GM10847 (cell line): ENCODE results near the gene BRI3BP.

Source experiments
- POLR2A ChIP-seq: IDR thresholded peaks from 2 replicates; pipeline ENCODE4 v1.6.1; 2011; ENCODE audit not compliant: insufficient read length; ENCODE audit errors: extremely low read depth

BRI3BP gene

DNA sequence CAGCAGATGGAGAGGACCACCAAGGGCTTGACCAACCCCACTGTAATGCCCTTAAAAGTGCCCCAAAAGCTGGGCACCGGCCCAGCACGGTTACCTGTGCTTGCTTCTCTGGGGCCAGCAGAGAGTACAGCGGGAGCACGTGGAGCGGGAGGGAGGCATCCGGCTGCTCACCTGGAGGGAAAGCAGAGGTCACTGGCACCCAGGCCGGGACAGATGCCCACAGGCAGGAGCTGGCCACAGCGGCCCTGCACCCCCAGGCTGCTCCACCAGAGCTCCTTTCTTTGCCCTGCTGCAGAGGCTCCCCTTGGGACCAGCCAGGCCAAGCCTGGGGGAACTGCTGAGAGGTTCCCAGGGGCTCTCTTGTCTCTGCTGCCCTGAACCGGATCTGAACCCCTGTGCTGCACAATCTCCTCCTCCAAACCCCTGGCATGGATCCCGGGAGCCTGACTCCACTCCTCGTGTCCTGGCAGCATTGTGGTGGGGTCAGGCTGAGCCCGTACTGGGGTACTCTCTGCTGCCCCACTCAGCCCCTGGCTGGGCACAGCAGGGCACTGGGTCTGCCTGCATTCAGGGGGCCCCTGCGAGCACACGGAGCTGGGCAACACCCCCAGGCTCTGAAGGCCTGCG lies 28.5 kb upstream of the BRI3BP start:
- no peak for TF ChIP-seq POLR2A

GRCh38 chr12:124967016-124967739 lies 26.3 kb upstream of the BRI3BP start:
- no peak for TF ChIP-seq POLR2A

DNA sequence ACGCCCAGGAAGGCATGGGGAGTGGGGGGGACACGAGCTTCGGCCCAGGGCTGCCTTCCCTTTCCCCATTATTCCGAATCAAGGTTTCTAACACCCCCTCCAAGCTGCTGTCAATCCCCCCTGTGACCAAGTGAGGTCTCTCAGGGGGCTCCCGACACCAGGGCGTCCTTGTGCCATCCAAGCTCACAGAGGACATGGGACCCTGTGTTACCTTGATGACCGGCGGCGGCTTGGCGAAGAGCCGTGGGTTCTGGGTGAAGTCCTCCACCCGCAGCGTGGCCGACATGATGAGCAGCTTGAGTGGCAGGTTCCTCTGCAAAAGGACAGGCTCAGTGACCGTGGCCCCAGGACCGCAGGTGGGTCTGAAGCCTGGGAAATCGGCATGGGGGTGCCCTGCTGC lies 24.8 kb upstream of the BRI3BP start:
- TF ChIP-seq POLR2A: no peak

DNA sequence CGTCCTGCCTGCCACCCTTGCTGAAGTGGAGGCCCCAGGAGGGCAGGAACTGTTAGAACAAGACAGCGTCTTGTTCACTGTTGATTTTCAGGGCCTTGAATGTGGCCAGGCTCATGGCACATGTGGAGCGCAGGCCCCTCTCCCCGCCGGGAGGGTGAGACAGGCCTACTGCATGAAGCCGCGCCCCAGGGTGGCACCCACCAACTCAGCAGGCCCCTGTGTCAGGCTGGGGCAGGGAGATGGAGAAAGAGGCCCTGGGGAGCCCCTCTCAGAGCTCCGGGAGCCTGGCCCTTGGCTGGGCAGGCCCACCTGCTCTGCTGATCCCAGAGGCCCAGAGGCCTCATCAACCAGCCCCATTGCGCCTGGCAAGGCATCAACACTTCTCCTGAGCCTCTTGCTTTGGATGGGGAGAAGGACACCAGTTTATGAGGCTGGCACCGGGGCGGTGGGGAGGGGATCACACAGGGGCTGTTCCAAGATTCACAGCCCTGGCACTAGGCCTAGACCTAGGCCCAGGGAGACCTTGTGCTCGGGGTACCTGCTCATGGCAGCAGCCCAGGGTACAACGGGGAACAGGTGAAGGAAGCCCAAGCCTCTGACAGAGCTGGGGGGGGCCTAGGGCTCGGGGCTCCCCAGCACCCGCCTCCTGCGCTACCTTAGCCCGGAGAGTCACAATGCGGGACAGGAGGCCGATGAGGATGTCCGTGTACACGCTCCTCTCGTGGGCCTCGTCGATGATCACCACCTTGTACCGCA lies 22.6 kb upstream of the BRI3BP start:
- no peak for TF ChIP-seq POLR2A

GRCh38 chr12:124971603-124972002 lies 21.8 kb upstream of the BRI3BP start:
- no peak for TF ChIP-seq POLR2A

DNA sequence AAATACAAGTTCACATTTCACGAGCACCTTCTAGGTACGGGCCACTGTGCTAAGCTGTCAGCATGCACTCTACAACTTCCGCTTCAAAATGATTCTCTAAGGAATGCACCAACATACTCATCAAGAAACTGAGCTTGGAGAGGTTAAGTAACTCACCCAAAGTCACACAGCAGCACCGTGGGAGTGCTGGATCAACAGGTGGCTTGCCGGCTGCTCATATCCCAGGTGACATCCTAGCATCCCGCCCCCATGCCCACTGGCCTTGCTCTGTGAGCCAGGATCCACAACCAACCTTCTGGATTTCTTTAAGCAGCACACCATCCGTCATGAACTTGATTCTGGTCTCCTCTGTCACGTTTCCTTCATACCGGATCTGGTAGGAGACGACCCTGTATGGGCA lies 21.2 kb upstream of the BRI3BP start:
- no peak for TF ChIP-seq POLR2A

DNA sequence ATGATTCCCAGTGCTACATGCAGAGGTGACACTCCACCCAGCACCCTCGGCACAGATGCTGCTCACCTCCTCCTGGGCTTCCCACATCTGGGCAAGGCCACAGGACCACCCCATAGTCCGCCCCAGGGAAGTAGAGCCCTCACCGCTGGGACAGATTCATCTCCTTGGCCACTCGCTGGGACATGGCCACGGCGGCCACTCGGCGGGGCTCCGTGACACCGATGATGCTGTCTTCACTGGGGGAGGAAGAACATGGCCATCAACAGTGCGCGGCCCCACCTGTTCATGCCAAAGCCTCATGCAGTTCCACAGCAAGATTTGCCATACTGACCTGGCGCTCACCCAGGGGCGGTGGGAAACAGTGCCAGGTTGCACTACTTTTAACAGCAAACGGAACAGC lies 18.2 kb upstream of the BRI3BP start:
- no peak for TF ChIP-seq POLR2A

DNA sequence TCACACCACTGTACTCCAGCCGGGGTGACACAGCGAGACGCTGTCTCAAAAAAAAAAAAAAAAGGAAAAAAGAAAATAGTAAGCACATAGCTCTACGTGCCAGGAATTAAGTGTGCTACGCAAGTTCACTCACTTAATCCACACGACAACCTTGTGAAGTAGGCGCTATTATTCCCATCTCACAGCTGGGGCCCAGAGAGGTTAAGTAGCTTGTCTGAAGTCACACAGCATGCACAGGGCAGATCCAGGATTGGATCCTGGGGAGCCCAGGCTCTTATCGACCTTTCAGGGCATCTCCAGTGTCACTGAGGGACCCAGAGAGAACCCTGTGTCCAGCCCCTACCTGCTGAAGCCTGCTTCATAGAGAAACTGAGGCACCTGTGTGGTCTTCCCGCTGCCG lies 16.4 kb upstream of the BRI3BP start:
- no peak for TF ChIP-seq POLR2A

GRCh38 chr12:124979568-124979967 lies 13.9 kb upstream of the BRI3BP start:
- TF ChIP-seq POLR2A: no peak

DNA sequence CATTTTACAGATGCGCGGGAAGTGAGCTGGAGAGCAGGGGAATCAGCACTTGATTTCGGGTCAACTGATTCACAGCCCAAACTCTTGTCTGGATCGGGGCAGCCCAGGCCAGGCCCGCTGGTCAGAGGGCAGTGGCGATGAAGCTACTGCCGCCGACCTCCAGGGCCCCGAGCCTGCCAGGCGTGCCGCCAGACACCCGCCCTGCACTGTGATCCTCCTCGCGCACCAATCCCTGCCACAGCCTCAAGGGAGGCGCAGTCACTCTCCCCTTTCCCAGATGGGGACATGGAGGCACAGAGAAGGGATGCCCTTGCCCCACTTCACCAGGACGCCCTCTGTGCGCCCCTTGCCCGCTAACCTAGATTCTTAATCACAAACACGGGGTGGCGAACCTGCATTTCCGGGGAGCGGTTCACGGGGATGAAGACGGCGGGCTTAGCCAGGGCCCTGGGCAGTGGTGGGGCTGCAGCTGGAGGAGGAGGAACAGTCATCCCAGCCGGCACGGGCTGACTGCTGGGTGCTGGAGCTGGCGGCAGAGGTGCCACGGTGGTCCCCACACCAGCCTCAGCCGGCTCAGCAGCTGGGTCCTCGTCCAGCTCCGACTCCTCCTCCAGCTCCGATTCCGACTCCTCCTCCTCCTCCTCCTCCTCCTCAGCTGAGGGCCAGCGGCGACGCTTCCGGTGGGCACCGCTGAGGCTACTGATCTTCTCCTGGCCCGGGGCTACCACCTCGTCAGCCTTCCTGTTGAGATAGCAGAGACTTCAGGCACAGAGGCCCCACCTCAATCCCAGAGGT lies 13.2 kb upstream of the BRI3BP start:
- no peak for TF ChIP-seq POLR2A

- TF ChIP-seq POLR2A: no peak
Observed at GRCh38 chr12:124992874-124993625, 395 bp upstream of the BRI3BP start.

GRCh38 chr12:124994437-124994975 lies 1.1 kb downstream of the BRI3BP start:
- peak; percentile 31 for TF ChIP-seq POLR2A

GRCh38 chr12:124995200-124995961 lies 1.9 kb downstream of the BRI3BP start:
- no peak for TF ChIP-seq POLR2A

DNA sequence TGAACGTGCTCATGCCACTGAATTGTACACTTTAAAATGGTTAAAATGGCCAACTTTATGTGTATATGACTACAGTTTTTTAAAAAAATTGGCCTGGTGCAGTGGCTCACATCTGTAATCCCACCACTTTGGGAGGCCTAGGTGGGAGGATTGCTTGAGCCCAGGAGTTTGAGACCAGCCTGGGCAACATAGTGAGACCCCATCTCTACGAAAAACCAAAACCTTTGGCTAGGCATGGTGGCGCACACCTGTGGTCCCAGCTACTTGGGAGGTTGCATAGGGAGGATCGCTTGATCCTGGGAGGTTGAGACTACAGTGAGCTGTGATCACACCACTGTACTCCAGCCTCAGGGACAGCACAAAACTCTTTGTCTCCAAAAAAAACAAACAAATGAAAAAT lies 5.3 kb downstream of the BRI3BP start:
- no peak for TF ChIP-seq POLR2A
